Esophagus muscularis mucosa (tissue), 4 donors: ENCODE data around the gene HES2. TPM values are rescaled to one million over a fixed set of nuclear protein-coding genes. Genes with fewer than 3 reads are reported as not detected.
"Not testable (repeated sequence)": the region's sequence is repeated elsewhere in the genome, so short reads cannot be mapped to it uniquely, and the experiment has no call there.

Experiments
- DNase-seq: peaks from one replicate; pipeline ENCODE4 v3.0.0-alpha.2; 2017; ENCODE audit errors: extremely low spot score
- H3K27ac ChIP-seq, 4 donors: fragments of 200-600 bp; sonication (generic); replicated peaks in 1 of 4; 1 replicate in 3 of 4; 2 replicates in 1 of 4; pipeline ENCODE4 v1.5.1; 2016 to 2019; ENCODE audit warnings: mild to moderate bottlenecking in 1 of 4
- H3K27me3 ChIP-seq, 4 donors: fragments of 200-600 bp; sonication (generic); one replicate each; pipeline versions ENCODE4 v1.5.1 to v1.6.0; 2016 to 2019
- H3K36me3 ChIP-seq, 4 donors: fragments of 200-600 bp; sonication (generic); one replicate each; pipeline ENCODE4 v1.5.1; 2016 to 2019
- H3K4me1 ChIP-seq, 4 donors: fragments of 200-600 bp; sonication (generic); one replicate each; pipeline ENCODE4 v1.5.1; 2016 to 2019
- H3K4me3 ChIP-seq, 4 donors: fragments of 200-600 bp; sonication (generic); 1 replicate in 2 of 4; 2 replicates in 2 of 4; pipeline ENCODE4 v1.5.1; 2016 to 2019; ENCODE audit warnings: mild to moderate bottlenecking in 4 of 4, moderate library complexity in 1 of 4
- H3K9me3 ChIP-seq, 4 donors: fragments of 200-600 bp; sonication (generic); 1 replicate in 3 of 4; 2 replicates in 1 of 4; pipeline ENCODE4 v1.5.1; 2016 to 2019
- CTCF ChIP-seq, 3 experiments: fragments of 200-600 bp in 2 of 3; fragments of 450-650 bp in 1 of 3; sonication (generic) in 2 of 3; IDR thresholded peaks; one replicate each; pipeline ENCODE4 v1.5.1; 2017 to 2019; ENCODE audit warnings: antibody characterized with exemption in 3 of 3, mild to moderate bottlenecking in 2 of 3, moderate library complexity in 1 of 3
- EP300 ChIP-seq: sonication (generic); formaldehyde crosslinking; IDR thresholded peaks from one replicate; pipeline ENCODE4 v1.6.1; 2017; ENCODE audit warnings: antibody characterized with exemption
- POLR2A ChIP-seq: fragments of 450-650 bp; IDR thresholded peaks from one replicate; pipeline ENCODE4 v1.6.1; 2017; ENCODE audit warnings: antibody characterized with exemption, moderate library complexity, mild to moderate bottlenecking, low read depth
- POLR2AphosphoS5 ChIP-seq, 2 donors: sonication (generic); formaldehyde crosslinking; IDR thresholded peaks; one replicate each; pipeline ENCODE4 v1.6.1; 2017; ENCODE audit warnings: antibody characterized with exemption in 2 of 2
- WGBS: methylation state at CpG from one replicate; pipeline ENCODE4 v1.1.5; 2018; 5-methylcytosine and 5-hydroxymethylcytosine counted together
- intact Hi-C: fragments of 100-400 bp; cut with DNase I; formaldehyde crosslinking; loops from one replicate; pipeline ENCODE4 v1.15.1; 2023
- total RNA-seq, 4 donors: library from RNA; depleted of rRNA; stranded (reverse); fragments of >200 nt; gene quantifications; one replicate each; pipeline versions ENCODE4 v1.1.0 to v1.2.1, GENCODE V29; 2016

Gene HES2
- total RNA-seq, 4 donors from 2014 or later = not detected

DNA sequence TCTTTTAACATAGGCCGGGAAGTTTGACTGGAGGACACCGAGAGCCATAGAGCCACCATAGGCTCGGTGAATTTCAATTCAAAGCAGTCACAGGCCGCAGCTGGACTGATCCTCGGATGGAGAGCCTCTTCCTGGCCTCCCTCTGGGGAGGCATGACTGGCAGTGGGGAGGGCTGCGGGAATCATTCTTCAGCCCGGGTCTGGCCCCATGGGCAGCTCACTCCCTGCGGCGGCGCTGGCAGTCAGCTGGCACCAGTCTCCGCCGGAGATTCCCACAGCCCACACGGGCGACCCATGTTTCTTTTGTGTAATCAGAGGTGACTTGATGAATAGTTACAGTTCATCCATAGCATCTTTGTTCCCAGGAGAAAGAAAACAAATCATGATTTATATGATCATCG, 15.4 kb upstream of the HES2 start:
- H3K9me3 ChIP-seq = no peaks in the 10 kb centered on the region
- no peak overlapping the region for H3K27ac ChIP-seq
- H3K4me3 ChIP-seq = no peak overlapping the region
- WGBS = 89% methylated on average over 15 of the region's 15 CpGs
- no peaks in the 10 kb centered on the region for H3K36me3 ChIP-seq
- H3K27me3 ChIP-seq = peaks cover 0 to 62% (median 16%) of the 10 kb centered on the region in 4 donors
- intact Hi-C loops = no loop called here
- H3K4me1 ChIP-seq = peaks cover 0 to 3% (median 2%) of the 10 kb centered on the region in 4 donors
- TF ChIP-seq POLR2A (no peak), EP300 (no peak), CTCF (IDR thresholded peaks at IDR 0.05) (no peak), POLR2AphosphoS5 (IDR thresholded peaks at IDR 0.05) (no peak)
- no peak for DNase-seq

DNA sequence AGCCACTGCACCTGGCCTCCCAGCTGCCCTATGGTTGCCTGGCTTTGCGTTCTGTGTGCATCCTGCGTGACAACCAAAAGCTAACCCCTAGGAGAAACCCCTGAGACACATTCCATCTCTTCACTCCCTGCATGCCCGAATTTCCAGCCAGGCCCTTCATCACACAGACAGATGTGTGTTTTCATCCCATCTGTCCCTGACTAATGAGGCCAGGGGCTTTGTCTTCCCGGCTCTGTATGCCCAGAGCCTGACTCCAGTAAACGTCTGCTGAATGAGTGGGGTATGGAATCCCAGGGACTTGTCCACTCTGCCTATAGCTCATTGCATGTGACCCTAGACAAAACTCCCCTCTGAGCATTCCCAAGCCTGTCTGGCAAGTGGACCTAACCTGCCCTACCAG, 14.5 kb upstream of the HES2 start:
- DNase-seq = no peak
- 61% methylated on average over 5 of the region's 5 CpGs for WGBS
- Histone ChIP-seq H3K4me1 (no peaks in the 10 kb centered on the region), H3K27ac (no peak overlapping the region), H3K9me3 (no peaks in the 10 kb centered on the region), H3K36me3 (no peaks in the 10 kb centered on the region), H3K4me3 (no peak overlapping the region), H3K27me3 (peaks cover 0 to 62% (median 9%) of the 10 kb centered on the region in 4 donors)
- intact Hi-C loops = no loop called here
- TF ChIP-seq EP300 (no peak), POLR2AphosphoS5 (IDR thresholded peaks at IDR 0.05) (no peak), CTCF (IDR thresholded peaks at IDR 0.05) (no peak), POLR2A (no peak)

GRCh38 chr1:6431645-6432579, 12.2 kb upstream of the HES2 start:
- H3K36me3 ChIP-seq, H3K4me3 ChIP-seq, H3K27ac ChIP-seq, DNase-seq, H3K9me3 ChIP-seq, intact Hi-C loops, H3K4me1 ChIP-seq: not testable (repeated sequence)
- H3K27me3 ChIP-seq = peaks cover 0 to 62% (median 13%) of the 10 kb centered on the region in 4 donors
- 78% methylated on average over 10 of the region's 13 CpGs for WGBS

- H3K36me3 ChIP-seq, H3K4me1 ChIP-seq, H3K9me3 ChIP-seq, H3K4me3 ChIP-seq, intact Hi-C loops, DNase-seq, H3K27ac ChIP-seq: not testable (repeated sequence)
- WGBS = no CpG with 5 or more reads among the region's 19 CpGs
- H3K27me3 ChIP-seq = peaks cover 0 to 70% (median 31%) of the 10 kb centered on the region in 4 donors
Observed at GRCh38 chr1:6429660-6430411, 10.1 kb upstream of the HES2 start.

DNA sequence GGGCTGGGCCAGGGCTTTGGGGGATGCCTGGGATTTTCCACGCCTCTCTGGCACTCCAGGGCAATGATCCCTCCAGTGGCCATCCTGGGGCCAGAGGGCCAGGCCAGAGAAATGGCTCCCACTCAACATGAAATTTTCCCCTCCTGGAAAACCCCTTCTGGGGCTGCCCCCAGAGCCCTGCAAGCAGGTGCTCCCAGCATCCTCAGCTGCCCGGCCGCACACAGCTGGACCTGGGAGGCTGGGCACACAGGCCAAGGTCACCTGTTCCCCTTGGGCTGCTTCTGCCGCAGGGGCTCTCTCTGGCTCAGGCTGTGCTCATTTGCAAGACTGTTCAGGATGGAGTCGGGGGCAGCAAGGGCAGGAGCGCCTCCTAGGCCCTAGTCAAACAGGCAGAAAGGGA, 8.7 kb upstream of the HES2 start:
- intact Hi-C loops, H3K4me3 ChIP-seq, H3K36me3 ChIP-seq, H3K27ac ChIP-seq, DNase-seq, H3K9me3 ChIP-seq: not testable (repeated sequence)
- 100% methylated on average over 3 of the region's 6 CpGs for WGBS
- Histone ChIP-seq H3K4me1 (peaks cover 16 to 21% (median 20%) of the 10 kb centered on the region in 4 donors), H3K27me3 (peaks cover 0 to 84% (median 43%) of the 10 kb centered on the region in 4 donors)
